NCI-H345 (cell line): ENCODE measurements around the gene TPRG1L.

ENCODE experiments used
- DNase-seq: peaks from one replicate; lab custom pipeline; 2025; lab: John Stamatoyannopoulos, UW

Gene TPRG1L

DNA sequence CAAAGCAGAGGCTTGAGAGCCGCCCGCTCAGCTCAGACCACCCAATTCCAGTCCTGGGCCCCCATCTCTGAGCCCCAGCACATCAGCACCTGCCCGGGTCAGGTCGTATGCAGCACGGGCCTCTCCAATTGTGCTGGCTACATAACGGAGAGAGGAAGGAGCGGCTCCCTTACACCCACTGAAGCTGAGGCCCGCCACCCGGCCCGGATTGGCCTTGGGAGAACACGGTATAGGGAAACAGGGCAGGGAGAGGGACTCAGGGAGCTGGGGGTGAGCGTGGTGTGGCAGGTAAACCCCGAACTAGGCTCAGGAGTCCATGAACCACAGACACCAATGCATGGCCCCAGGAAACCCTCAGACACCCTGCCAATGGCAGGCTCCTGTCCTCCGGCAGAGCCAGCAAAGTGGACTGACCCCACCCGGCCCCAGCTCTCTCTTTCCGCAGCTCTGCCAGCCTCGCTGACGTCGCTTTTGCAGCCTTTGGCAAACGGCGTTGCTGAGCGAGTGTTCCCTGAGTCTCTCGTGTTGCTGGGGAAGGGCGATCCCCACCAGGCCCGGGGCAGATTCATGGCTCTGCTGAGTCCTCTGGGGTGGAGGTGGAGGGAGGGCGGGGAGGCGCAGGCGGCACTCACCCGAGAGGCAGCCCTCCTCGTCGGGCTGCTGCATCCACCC, 30.0 kb upstream of the TPRG1L start:
- no peak for DNase-seq

DNA sequence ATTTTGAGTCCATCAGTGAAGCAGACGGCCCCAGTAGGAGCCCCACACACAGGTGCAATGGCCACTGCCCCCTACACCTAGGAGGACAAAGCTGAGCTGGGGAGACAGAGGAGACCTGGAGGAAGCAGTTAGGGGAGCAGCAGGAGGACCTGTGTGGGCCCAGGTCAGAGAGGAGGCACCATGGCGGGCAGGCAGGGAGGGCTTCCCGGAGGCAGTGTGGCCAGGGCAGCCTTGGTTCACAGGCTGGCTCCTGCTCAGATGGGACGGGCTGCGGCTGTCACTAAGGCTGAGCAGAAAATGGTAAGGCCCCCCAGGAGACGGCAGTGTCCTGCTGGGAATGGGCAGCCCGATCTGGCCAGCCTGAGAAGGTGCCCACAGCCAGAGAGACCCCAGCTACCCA, 28.9 kb upstream of the TPRG1L start:
- no peak for DNase-seq

GRCh38 chr1:3596663-3597598, 27.9 kb upstream of the TPRG1L start:
- no peak for DNase-seq

- no peak for DNase-seq
These were observed 27.2 kb upstream of the TPRG1L start for GRCh38 chr1:3597599-3597964.

- DNase-seq: no peak
These were observed 26.7 kb upstream of the TPRG1L start for GRCh38 chr1:3598051-3598491.

DNA sequence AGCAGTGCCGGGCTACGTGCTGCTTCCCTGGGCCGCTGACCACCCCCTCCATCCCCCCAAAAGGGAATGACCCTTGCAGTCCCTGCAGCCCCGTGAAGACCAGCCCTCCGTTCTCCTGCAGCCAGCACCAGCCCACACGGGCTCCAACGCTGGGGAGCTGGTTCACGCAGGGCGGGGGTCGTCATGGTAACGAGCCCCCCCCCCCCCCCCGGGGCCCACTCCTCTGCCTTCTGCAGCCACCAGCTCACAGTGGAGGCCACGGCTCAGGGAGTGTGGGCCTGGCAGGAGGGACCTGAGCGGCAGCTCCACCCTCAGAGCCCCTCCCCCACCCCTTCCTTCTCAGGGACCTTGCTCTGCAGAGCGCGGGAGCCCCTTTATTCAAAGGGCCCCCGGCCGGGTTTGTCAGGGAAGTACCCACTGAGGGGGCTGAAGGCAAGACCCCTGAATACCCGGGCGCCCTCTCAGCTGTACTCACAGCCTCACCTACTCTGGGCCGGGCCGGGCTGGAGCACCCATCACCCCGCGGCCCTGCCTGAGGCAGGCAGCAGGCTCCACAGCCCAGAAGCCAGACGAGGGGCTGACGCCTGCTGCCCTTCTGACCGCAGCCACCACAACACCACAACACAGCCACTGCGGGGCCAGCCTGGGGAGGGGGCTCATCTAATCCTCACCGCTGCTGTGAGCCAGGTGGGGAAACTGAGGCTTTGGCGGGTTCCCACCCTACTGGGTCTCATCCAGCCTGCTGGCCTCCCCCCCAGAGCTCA, 26.1 kb upstream of the TPRG1L start:
- DNase-seq: no peak

DNA sequence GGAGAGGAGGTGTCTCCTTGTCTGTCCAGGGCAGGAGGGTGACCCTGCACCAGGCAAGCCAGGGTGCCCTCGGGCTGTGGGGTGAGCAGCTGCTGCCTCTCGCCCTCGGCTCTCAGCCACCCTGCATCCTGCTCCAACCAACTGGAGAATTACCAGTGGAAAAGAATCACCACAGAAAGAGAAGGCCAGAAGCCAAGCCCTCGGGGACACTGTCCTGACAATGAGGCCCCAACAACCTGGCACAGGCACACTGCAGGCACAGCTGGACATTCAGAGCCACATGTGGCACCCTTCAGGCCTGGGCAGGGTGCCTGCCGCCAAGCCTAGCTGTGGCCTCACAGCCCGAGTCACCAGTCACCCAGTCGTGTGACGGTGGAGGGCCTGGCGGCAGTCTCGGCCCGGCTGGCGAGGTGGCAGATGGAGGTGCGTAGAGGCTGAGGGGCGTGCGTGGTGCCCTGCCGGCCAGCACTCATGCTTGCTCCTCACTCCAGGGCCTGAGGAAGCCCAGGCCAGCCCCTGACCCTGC, 25.5 kb upstream of the TPRG1L start:
- DNase-seq: no peak

DNA sequence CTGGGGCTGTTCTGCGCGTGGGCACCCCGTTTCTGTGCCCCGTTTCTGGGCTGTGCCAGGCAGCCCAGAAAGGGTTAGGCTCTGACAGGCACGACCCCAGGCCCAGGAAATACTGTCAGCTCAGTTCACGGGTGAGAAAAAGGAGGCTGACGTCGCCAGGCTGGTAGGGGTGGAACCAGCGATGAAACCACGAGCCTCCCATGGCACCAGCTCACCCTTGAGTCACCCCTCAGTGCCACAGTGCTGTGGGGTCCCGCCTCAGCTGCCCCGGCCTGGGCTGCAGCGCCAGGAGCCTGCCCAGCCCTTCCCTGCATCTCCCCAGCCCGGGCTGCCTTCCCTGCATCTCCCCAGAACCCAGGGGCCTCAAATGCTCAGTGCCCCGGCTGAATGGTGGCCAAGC, 25.0 kb upstream of the TPRG1L start:
- DNase-seq: no peak

- DNase-seq: no peak
These were observed 24.5 kb upstream of the TPRG1L start for GRCh38 chr1:3600354-3600753.

GRCh38 chr1:3601743-3602142, 23.1 kb upstream of the TPRG1L start:
- DNase-seq: no peak

GRCh38 chr1:3602375-3602774, 22.4 kb upstream of the TPRG1L start:
- DNase-seq: no peak

- DNase-seq: no peak
These were observed 21.7 kb upstream of the TPRG1L start for GRCh38 chr1:3603156-3603555.

- no peak for DNase-seq
These were observed 21.0 kb upstream of the TPRG1L start for GRCh38 chr1:3603571-3604467.

DNA sequence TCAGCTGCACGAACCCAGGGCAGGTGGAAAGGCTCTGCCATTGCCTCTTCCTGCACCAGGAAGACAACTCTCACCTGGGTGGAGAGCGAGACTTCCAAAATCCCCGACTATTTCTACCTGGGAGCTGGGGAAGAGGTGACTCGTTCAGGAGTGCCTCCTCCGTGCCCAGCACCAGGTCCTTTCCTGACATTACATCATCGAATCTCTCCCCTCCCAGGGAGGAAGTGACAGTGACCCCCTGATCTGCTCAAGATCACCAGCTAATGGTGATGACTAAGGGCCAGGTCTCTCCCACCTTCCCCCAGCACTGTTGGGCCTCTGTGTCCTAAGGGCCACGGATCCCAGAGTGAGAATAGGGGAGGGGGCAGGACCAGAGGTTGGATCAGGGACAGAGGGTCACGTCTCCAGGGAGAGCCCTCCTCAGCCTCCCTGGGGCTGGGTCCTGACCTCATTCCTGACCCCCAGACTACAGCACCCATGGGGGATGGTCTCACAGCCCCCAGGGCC, 20.3 kb upstream of the TPRG1L start:
- DNase-seq: no peak

- DNase-seq: no peak
These were observed 19.6 kb upstream of the TPRG1L start for GRCh38 chr1:3604997-3605823.

GRCh38 chr1:3606779-3607702, 17.8 kb upstream of the TPRG1L start:
- no peak for DNase-seq

DNA sequence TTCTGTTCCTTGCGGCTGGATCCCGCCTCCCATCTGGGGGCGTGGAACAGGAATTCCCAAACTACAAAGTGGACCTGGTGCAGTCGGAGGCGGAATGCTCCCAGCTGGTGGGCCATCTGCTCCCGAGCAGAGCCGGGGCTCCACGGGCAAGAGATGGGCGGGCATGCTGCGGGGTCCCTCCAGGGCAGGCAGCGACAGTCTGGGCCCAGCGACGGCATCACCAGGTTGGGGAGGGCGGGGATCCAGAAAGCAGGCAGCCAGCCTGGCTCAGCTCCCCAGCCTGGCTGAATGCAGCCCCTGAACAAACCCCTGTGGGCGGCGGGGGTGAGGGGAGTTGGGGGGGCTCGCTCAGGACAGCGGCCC, 17.1 kb upstream of the TPRG1L start:
- DNase-seq: no peak

DNA sequence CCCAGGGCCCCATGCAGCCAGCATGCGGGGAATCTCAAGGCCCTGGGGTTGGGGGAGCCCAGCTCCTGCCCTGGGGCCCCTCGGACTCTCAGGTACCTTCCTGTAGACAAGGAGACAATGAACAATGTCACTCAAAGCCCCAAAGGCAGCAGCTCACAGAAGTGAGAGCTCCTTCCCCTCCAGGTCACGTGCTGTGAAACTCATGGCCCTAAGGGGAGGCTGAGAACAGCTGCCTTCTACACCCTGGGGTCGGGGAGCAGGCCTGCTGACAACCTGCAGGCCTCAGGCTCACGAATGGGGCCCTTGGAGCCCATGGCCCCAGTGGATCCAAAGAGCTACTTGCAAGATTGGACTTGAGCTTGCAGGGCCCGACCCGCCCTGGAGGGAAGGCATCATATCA, 16.7 kb upstream of the TPRG1L start:
- DNase-seq: no peak
